GM03348 (cell line): Measurements from ENCODE around the gene MID1.

ENCODE experiments used
- DNase-seq: peaks from one replicate; pipeline ENCODE4 v3.0.0; 2012; ENCODE audit warnings: low spot score

The MID1 gene

GRCh38 chrX:10576777-10577447 is 43.5 kb downstream of the MID1 start:
- no peak for DNase-seq

DNA sequence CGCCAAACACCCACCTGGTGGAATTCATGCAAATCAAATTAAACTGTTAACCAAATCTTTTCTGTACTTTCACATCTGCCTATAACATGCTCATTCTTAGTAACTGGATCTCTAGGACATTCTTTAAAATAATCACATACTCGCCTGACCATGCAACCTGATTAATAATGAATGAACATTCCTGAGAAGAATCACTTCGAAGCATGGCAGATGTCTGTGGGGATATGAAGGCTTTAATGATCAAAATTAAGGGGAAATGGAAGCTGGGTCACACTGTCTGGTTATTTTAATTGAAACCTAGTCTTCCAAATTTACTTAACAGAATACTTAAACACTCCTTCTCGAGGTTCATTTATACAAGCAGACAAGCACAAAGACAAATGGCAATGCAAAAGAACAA is 44.2 kb downstream of the MID1 start:
- DNase-seq = no peak

- peak; percentile 14 for DNase-seq
These were observed 45.7 kb downstream of the MID1 start for GRCh38 chrX:10574663-10575062.

GRCh38 chrX:10571260-10571659 is 49.1 kb downstream of the MID1 start:
- DNase-seq = peak; percentile 4

DNA sequence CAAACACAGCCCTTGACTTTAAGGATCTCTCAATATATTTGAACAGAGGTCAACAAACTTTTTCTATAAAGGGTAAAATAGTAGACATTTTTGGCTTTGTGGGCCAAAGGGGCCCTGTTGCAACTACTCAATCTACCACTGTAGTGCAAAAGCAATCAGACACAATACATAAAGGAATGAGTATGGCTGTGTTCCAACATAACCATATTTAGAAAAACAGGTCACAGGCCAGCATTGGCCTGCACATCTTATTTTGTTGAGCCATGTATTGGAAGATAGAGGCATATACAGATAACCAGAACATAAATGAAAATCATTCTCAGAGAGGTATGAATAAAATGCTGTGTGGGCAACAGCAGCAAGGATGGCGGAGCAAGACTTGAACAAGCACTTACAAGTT is 49.8 kb downstream of the MID1 start:
- DNase-seq = no peak

DNA sequence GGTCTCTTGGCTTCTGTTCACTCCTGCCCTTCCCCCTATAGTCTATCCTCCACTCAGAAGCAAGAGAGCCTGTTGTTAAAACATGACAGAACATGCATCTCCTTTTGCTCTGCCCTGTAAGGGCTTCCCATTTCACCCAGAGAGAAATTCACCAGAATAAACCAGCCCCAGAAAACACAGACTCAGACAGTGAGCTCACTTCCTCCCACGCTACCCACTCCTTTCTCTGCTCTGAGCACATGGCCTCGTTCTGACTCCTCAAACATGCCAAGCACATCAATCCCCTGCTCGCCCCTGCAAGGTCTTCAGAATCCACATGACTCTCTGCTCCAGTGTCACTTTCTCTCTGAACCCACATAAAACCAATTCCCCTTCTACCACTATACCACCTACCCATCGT is 50.4 kb downstream of the MID1 start:
- DNase-seq = peak; percentile 23

DNA sequence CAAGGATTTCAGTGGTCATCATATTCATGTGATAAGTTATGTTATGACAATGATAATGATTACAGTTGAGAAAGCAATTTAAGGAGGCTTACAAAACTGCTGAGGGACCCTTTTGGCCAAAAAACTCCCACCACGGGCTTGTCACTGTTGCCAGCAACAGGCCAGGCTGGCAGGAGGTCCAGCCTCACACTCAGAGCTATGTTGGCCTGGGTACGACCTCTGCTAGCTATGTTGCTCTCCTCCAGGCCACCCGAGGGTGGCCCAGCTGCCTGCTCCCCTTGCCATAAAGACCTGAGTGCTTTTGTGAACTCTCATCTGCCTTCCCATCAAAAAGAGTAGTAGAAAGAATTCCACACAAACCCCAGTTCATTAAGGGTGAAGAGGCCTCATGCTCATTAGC is 52.0 kb downstream of the MID1 start:
- no peak for DNase-seq

DNA sequence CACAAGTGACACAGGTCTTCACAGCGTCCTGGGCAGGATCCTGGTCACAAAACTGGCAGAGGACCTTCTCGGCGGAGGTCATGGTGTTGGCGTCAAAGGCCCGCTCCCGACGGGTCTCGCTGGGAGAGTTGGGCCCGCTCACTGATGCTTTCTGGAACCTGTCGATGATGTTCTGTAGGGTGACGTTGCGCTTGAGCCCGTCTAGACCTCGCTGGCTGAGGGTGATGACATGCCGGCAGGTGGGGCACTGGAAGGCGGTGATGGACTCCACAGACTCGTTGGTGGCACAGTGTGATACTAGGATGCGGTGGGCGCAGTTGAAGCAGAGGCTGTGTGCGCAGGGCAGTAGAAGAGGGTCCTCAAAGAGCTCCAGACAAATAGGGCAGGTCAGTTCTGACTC is 53.2 kb downstream of the MID1 start:
- no peak for DNase-seq

GRCh38 chrX:10566716-10567097 is 53.7 kb downstream of the MID1 start:
- no peak for DNase-seq

- DNase-seq = no peak
These were observed 55.9 kb downstream of the MID1 start for GRCh38 chrX:10564484-10564883.

DNA sequence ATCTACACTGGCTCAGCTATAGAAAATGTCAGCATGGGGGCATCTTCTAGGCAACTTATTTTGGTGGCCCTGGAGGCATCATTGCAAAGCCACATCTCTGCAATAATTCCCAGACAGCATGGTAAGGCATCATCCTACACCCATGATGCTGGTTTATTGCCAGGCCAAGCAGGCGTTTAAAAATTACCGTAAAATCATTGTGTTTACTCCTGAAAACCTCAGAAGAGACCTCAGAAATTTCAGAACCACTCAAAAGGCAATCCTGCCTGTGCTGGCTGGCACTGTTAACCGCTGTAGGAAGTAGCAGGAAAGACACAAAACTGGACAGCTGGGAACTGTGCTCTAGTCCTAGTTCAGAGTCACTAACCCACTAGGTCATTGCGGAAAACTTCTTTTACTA is 63.2 kb downstream of the MID1 start:
- no peak for DNase-seq

GRCh38 chrX:10556405-10556804 is 64.0 kb downstream of the MID1 start:
- DNase-seq = no peak

DNA sequence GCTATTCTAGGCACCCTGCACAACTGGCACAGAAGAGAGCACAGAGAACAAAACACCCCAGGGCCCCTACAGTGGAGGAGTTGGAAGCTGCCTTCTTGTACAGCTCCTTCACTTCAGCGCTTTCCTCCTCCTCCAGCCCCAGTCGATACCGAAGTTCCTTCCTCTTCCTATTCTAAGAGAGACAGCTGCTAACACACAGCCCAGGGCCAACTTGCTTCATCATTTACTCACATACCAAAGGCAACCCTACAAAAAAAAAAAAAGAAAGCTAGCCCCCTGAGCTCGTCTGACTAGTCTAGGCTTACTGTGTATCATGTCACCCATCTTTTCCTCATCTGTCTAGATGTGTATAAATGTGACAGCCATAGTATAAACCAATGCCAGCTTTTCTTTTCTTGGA is 64.5 kb downstream of the MID1 start:
- DNase-seq = no peak

GRCh38 chrX:10554612-10555270 is 65.6 kb downstream of the MID1 start:
- no peak for DNase-seq

DNA sequence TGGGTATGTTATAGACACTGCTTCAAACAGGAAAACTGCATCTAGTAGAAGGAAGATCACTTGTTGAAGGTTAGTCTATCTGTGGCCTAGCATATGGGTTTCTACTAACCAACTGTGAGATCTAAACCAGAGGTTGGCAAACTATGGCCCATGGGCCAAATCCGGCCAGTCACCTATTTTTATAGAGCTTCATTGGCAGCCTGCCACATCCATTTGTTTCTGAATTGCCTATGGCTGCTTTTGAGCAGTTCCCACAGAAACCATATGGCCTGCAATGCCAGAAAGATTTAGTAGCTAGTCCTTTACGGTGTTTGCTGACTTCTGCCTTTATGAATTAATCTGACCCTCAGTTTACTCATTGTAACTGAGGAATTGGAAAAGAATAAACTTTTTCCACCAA is 71.1 kb downstream of the MID1 start:
- DNase-seq = no peak

DNA sequence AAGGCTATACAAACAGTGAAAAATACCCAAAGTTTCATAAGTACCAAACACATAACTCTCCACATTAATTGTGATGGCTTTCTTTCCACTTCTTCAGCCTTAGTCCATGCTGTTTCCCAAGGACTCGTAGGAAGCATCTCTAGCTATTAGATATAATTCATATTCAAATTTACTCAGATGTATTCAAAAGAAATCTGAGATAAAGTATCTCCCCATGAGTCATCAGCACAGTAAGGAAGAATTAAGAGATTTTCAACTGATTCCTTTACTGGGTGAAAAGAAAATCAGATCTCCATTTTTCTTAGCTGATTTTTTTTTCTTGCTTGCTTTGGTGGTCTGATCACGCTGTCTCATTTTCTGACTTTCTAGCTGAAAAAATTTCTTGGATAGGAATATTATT is 71.7 kb downstream of the MID1 start:
- no peak for DNase-seq

GRCh38 chrX:10545882-10546281 is 74.5 kb downstream of the MID1 start:
- DNase-seq = no peak

- DNase-seq = no peak
These were observed 77.8 kb downstream of the MID1 start for GRCh38 chrX:10542586-10542985.

- DNase-seq = no peak
These were observed 81.6 kb downstream of the MID1 start for GRCh38 chrX:10538831-10539230.

GRCh38 chrX:10537308-10537707 is 83.1 kb downstream of the MID1 start:
- no peak for DNase-seq

DNA sequence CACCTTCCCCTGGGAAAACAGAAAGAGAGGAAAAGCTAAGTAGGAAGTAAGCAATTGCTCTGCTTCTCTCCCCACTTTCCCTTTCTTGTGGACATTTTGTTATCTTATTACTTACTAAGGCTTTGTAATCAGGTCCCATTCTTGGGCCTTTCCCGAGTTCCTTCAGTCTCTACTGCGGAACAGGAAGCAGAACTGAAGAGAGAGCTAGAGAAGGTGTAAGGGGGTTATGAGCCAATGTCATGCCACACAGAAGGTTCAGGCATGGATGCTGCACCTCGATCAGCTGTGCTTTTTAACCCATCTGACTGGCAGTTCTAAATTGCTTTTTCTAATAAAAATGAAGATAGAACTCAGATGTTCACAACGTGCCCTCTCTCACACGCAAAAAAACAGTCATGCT is 83.6 kb downstream of the MID1 start:
- no peak for DNase-seq

- peak; percentile 5 for DNase-seq
These were observed 85.8 kb downstream of the MID1 start for GRCh38 chrX:10534611-10535010.

- DNase-seq = no peak
These were observed 86.6 kb downstream of the MID1 start for GRCh38 chrX:10533696-10534365.

DNA sequence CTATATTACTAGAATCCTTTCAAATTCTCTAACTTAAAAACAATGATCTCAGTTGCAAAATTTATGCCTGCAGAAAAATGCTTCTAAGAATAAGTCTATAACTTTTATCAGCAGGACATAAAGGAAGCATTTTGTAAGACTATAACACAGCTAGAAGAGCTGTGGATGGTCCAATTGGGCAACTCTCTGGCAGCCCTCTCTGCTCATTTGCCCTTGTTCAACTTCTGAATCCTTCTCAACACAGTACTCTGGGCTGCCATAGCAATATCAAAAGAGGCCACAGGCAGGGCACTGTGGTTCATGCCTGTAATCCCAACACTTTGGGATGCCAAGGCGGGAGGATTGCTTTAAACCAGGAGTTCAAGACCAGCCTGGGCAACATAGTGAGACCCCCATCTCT is 88.5 kb downstream of the MID1 start:
- no peak for DNase-seq
